ENCODE measurements around the gene CD28.

GRCh38 chr2:203714112-203714511 is 7.7 kb downstream of the CD28 start:
- TF ChIP-seq, protein P1, sequence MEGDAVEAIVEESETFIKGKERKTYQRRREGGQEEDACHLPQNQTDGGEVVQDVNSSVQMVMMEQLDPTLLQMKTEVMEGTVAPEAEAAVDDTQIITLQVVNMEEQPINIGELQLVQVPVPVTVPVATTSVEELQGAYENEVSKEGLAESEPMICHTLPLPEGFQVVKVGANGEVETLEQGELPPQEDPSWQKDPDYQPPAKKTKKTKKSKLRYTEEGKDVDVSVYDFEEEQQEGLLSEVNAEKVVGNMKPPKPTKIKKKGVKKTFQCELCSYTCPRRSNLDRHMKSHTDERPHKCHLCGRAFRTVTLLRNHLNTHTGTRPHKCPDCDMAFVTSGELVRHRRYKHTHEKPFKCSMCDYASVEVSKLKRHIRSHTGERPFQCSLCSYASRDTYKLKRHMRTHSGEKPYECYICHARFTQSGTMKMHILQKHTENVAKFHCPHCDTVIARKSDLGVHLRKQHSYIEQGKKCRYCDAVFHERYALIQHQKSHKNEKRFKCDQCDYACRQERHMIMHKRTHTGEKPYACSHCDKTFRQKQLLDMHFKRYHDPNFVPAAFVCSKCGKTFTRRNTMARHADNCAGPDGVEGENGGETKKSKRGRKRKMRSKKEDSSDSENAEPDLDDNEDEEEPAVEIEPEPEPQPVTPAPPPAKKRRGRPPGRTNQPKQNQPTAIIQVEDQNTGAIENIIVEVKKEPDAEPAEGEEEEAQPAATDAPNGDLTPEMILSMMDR (IDR thresholded peaks at IDR 0.05; ENCODE audit: extremely low read depth in 1 of 2, insufficient read depth in 1 of 2, low read depth in 1 of 2, low read length in 2 of 2) = no peak
- no peak for TF ChIP-seq POLR2A (IDR thresholded peaks at IDR 0.05; ENCODE audit: low read depth, low read length)
- TF ChIP-seq JUN (IDR thresholded peaks at IDR 0.05; ENCODE audit: borderline replicate concordance, insufficient read depth, insufficient read length, low read depth) = no peak
- TF ChIP-seq EZH2 (IDR thresholded peaks at IDR 0.05; ENCODE audit: borderline replicate concordance, low read depth, low read length, severe bottlenecking) = no peak
- no peak for TF ChIP-seq POLR2AphosphoS5 (IDR thresholded peaks at IDR 0.05; ENCODE audit: insufficient read depth, low read depth, low read length)
- no peak for TF ChIP-seq MAX (IDR thresholded peaks at IDR 0.05; ENCODE audit: insufficient read depth, insufficient read length)
- no peak for TF ChIP-seq FOS (IDR thresholded peaks at IDR 0.05; ENCODE audit: borderline replicate concordance, insufficient read depth, low read length)
- no peak for TF ChIP-seq MYC (IDR thresholded peaks at IDR 0.05; ENCODE audit: low read depth, low read length)
